Stimulated activated CD8-positive, alpha-beta memory T cell treated with anti-CD3 and anti-CD28 coated beads, Interleukin-7, amount 100 ng/mL, for 48 hours (primary cell): Measurements from ENCODE around the gene NPB.
A peak's percentile ranks its signal among the peaks of the same experiment; 100 is the strongest.
"Not testable (repeated sequence)": the region's sequence is repeated elsewhere in the genome, so short reads cannot be mapped to it uniquely, and the experiment has no call there.

ENCODE experiments used
- DNase-seq, 2 donors: peaks; one replicate each; pipeline ENCODE4 v3.0.0-alpha.2; 2020; ENCODE audit warnings: low read depth in 1 of 2; ENCODE audit errors: extremely low read depth in 1 of 2

Gene NPB

DNA sequence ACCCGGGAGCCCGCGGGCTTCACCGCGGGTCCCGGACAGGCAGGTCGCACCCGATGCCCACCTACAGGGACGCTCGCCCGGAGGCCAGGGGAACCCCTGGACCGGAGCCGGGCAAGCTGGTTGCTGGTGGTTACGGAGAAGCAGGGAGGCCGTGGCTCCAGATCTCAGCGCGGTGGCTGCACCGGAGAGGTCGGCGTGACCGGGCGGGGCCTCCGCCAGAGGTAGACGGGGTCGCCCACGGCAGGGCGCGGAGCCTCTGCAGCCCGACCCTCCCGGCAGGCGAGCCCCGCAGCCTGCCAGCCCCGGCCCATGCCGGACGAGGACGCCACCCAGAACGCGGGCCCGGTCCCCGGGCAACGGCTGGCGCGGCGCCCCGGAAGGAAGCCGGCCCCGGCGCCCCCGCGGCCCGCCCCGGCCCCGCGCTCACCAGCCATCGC, 8.8 kb downstream of the NPB start:
- no peak for DNase-seq

GRCh38 chr17:81911277-81911961, 9.4 kb downstream of the NPB start, which contains the start of gene PCYT2:
PCYT2 (minus strand) TSS chr17:81911399; CDS start chr17:81911355, 44 bp downstream.
- DNase-seq: peak; percentile 86

- no peak for DNase-seq
Observed at GRCh38 chr17:81911969-81912368, 9.9 kb downstream of the NPB start.

DNA sequence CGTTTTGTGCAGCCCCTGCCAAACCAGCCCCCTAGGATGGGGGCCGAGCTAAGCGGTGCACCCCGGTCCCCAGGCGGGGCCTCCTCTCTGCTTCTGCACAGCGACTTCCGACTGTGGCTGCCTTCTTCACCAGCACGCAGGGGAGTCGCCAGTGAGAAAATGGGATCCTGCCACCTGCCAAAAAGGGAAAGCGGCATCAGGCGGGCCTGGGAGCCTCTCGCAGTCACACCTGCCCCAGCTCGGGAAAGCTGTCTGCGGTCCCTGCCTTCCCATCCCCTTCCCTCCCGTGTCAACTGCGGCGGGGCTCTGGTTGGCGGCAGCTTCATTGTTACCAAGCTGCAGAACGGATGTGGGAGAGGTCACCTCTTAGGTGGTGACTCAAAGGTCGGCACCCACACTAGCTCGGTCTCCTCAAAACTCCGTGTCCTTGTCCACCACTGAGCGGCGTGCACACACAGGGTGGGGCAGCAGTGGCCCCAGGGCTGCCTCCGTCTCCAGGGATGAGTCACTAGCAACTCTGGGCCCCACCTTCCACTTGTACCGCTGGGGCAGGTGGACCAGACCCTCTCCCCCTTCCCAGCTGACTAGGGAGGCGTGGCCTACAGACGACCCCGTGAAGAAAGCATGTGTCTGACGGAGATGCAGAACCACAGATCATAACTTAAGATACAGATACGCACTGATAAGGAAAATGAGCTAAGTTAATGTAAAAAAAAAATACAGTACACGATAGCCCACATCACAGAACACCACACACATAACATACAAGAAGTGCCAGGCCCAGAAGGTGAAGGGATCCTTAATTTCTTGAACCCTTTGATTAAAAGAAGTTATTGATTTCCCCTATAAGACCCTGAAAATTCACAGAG, 10.6 kb downstream of the NPB start:
- DNase-seq: no peak

GRCh38 chr17:81913394-81914102, 11.5 kb downstream of the NPB start:
- DNase-seq: no peak

GRCh38 chr17:81914103-81914850, 12.2 kb downstream of the NPB start:
- no peak for DNase-seq

- no peak for DNase-seq
Observed at GRCh38 chr17:81915331-81915730, 13.3 kb downstream of the NPB start.

DNA sequence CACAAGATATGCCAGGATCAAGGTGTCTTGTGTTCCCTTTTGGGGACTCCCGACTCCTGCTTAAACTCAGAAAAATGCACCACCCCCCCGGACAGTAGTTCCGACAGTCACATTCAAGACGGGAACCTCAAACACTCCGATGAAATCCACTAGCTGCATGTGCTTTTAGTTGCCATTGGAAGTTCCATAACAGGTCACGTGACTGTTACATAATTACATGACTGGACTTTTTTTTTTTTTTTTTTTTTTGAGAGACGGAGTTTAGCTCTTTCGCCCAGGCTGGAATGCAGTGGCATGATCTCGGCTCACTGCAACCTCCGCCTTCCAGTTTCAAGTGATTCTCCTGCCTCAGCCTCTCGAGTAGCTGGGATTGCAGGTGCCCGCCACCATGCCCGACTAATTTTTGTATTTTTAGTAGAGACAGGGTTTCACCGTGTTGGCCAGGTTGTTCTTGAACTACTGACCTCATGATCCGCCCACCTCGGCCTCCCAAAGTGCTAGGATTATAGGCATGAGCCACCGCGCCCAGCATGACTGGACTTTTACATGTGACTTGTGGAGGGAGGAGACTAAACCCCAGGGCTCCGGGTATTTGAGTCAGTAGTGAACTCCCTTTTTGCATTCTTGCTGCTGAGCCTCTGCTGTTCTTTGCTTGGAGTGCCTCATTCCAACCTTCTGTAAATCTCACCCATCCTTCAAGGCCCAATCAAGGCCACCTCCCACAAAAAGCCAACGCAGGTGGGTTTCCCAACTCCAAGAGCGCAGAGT, 14.4 kb downstream of the NPB start:
- no peak for DNase-seq

- peak; percentile 53 to 69 for DNase-seq
Observed at GRCh38 chr17:81917565-81918332, 15.7 kb downstream of the NPB start, which contains the start of gene SIRT7. SIRT7 (minus strand) TSS chr17:81918176; CDS start chr17:81918131, 45 bp downstream.

DNA sequence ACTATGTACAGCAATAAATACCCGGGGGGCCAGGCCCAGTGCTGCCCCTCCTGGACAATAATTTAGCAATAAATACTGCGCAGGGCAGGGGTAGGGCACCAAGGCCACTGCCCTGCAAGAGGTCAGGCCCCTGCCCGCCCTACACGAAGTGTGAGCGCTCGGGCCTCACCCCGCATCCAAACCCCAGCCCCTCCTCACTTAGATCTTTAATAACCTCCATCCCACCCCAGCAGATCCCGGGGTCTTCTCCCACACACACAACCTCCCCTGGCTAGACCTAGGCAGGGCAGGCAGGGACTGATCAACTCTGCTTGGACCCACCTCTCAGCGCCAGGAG, 16.3 kb downstream of the NPB start:
- DNase-seq: not testable (repeated sequence)

- no peak for DNase-seq
Observed at GRCh38 chr17:81918832-81919545, 17.0 kb downstream of the NPB start.

GRCh38 chr17:81920612-81921536, 18.8 kb downstream of the NPB start:
- DNase-seq: no peak

DNA sequence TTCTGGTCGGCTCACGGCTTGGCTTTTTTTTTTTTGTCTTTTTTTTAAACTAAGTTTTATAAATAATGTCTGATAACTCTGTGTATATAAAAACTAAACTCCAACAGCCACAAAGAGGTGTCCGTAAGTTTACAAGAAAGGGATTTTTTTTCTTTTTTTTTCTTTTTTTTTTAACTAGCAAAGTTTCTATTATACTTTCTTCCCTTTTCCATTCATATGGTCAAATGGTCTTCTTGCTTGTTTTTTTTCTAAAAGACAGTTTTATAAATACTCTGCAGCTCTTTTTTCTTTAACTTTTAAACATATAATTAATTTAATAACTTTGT, 19.5 kb downstream of the NPB start:
- DNase-seq: no peak

GRCh38 chr17:81921996-81922565, 20.0 kb downstream of the NPB start:
- DNase-seq: no peak

GRCh38 chr17:81922566-81923301, 20.7 kb downstream of the NPB start:
- no peak for DNase-seq
